ENCODE measurements around the gene CCDC51. TPM values are rescaled to one million over a fixed set of nuclear protein-coding genes. Genes with fewer than 3 reads are reported as not detected.
"Not testable (repeated sequence)": the region's sequence is repeated elsewhere in the genome, so short reads cannot be mapped to it uniquely, and the experiment has no call there.

The CCDC51 gene
- total RNA-seq, 1 donor from 2014 or later: 18.0 TPM

- DNase-seq: peak; percentile 100
Observed at GRCh38 chr3:48465531-48466378, 25.8 kb upstream of the CCDC51 start.

- DNase-seq: no peak
Observed at GRCh38 chr3:48465237-48465530, 25.3 kb upstream of the CCDC51 start.

GRCh38 chr3:48464713-48465221, 24.8 kb upstream of the CCDC51 start:
- DNase-seq: no peak

GRCh38 chr3:48463703-48464102, 23.8 kb upstream of the CCDC51 start:
- DNase-seq: no peak

- DNase-seq: not testable (repeated sequence)
Observed at GRCh38 chr3:48461767-48462166, 21.8 kb upstream of the CCDC51 start.

GRCh38 chr3:48460517-48460902, 20.6 kb upstream of the CCDC51 start:
- DNase-seq: no peak

- DNase-seq: no peak
Observed at GRCh38 chr3:48459773-48460516, 20.0 kb upstream of the CCDC51 start.

- no peak for DNase-seq
Observed at GRCh38 chr3:48459331-48459730, 19.4 kb upstream of the CCDC51 start.

- no peak for DNase-seq
Observed at GRCh38 chr3:48456456-48456855, 16.5 kb upstream of the CCDC51 start.

- no peak for DNase-seq
Observed at GRCh38 chr3:48451270-48451669, 11.4 kb upstream of the CCDC51 start.

GRCh38 chr3:48446425-48447193, 6.7 kb upstream of the CCDC51 start, which contains the start of gene ATRIP:
ATRIP (plus strand) TSS chr3:48446737; CDS start chr3:48446846, 109 bp downstream.
- peak; percentile 93 for DNase-seq

- no peak for DNase-seq
Observed at GRCh38 chr3:48446043-48446424, 6.1 kb upstream of the CCDC51 start.

- no peak for DNase-seq
Observed at GRCh38 chr3:48445277-48445882, 5.5 kb upstream of the CCDC51 start.

GRCh38 chr3:48441940-48442339, 2.0 kb upstream of the CCDC51 start:
- no peak for DNase-seq

GRCh38 chr3:48440590-48440958, 655 bp upstream of the CCDC51 start:
- DNase-seq: peak; percentile 47

- DNase-seq: no peak
Observed at GRCh38 chr3:48437812-48438211, 2.1 kb downstream of the CCDC51 start.

GRCh38 chr3:48436855-48437254, 3.1 kb downstream of the CCDC51 start:
- no peak for DNase-seq

- no peak for DNase-seq
Observed at GRCh38 chr3:48436477-48436787, 3.5 kb downstream of the CCDC51 start.

- DNase-seq: peak; percentile 93
Observed at GRCh38 chr3:48435774-48436476, 4.0 kb downstream of the CCDC51 start.

GRCh38 chr3:48435223-48435595, 4.7 kb downstream of the CCDC51 start:
- no peak for DNase-seq

- no peak for DNase-seq
Observed at GRCh38 chr3:48434591-48435222, 5.2 kb downstream of the CCDC51 start.
